Measurements from ENCODE around the gene MTCL3.

The MTCL3 gene

GRCh38 chr6:127460465-127460864 lies 58.7 kb downstream of the MTCL3 start (continued):
- TF ChIP-seq SRF (IDR thresholded peaks at IDR 0.05; ENCODE audit: low read depth): no peak
- no peak for TF ChIP-seq ATF3 (IDR thresholded peaks at IDR 0.05)
- no peak for TF ChIP-seq FOSL1 (IDR thresholded peaks at IDR 0.05; ENCODE audit: low read depth)

- DNase-seq (ENCODE audit: low read depth, low spot score) (no peak), ATAC-seq (no peak)
- Histone ChIP-seq H3K9me2 (ENCODE audit: insufficient read depth) (no peaks in the 10 kb centered on the region), H2AFZ (ENCODE audit: low read depth, low read length, poor library complexity, severe bottlenecking) (no peak within 1 kb of the TSS), H4K20me1 (ENCODE audit: insufficient read depth) (no peaks in the 10 kb centered on the region), H3K4me2 (ENCODE audit: low read length) (no peak within 1 kb of the TSS), H3K36me3 (ENCODE audit: control insufficient read depth in 1 of 2, insufficient read depth in 2 of 2, low read length in 2 of 2) (no peaks in the 10 kb centered on the region), H3K9me3 (ENCODE audit: control insufficient read depth in 1 of 2, insufficient read depth in 1 of 2, low read depth in 1 of 2, low read length in 2 of 2) (no peaks in the 10 kb centered on the region), H3K4me3 (replicated peaks in 1 of 2; ENCODE audit: low read depth in 1 of 2, low read length in 2 of 2) (no peak within 1 kb of the TSS), H3K27me3 (ENCODE audit: insufficient read depth, low read length) (no peaks in the 10 kb centered on the region), H3K9ac (ENCODE audit: low read length) (no peak within 1 kb of the TSS), H3K4me1 (ENCODE audit: control insufficient read depth in 1 of 2, insufficient read depth in 2 of 2, low read length in 2 of 2) (no peaks in the 10 kb centered on the region), H3K79me2 (ENCODE audit: insufficient read depth, low read length) (no peaks in the 10 kb centered on the region), H3K27ac (ENCODE audit: low read depth, low read length) (no peak within 1 kb of the TSS)
- RAD21 ChIA-PET (ENCODE audit: low non-redundant PET in 1 of 2, low total read pairs in 2 of 2, uncharacterized antibody in 2 of 2, unreplicated experiment in 2 of 2): no interaction called here
- CTCF ChIA-PET: interaction anchor here (1.1 kb wide), 1 partner anchor 155 kb away, joined by 3 read pairs; no protein-coding TSS in a partner anchor
- intact Hi-C loops (cut with micrococcal nuclease): no loop called here
- TF ChIP-seq POLR2AphosphoS5 (IDR thresholded peaks at IDR 0.05; ENCODE audit: low read depth, low read length) (no peak), POLR2A (IDR thresholded peaks at IDR 0.05; ENCODE audit: borderline replicate concordance, extremely low read depth, insufficient read depth, insufficient read length) (no peak), FOSL1 (IDR thresholded peaks at IDR 0.05; ENCODE audit: low read depth) (no peak), CBX3 (IDR thresholded peaks at IDR 0.05; ENCODE audit: low read depth) (no peak), EGR1 (IDR thresholded peaks at IDR 0.05; ENCODE audit: low read depth) (no peak), CEBPB (IDR thresholded peaks at IDR 0.05; ENCODE audit: low read depth) (no peak), ZFX (IDR thresholded peaks at IDR 0.05) (no peak), MAX (IDR thresholded peaks at IDR 0.05) (no peak), JUND (IDR thresholded peaks at IDR 0.05) (no peak), REST (IDR thresholded peaks at IDR 0.05; ENCODE audit: low read depth) (no peak), SIN3A (IDR thresholded peaks at IDR 0.05; ENCODE audit: low read depth) (no peak), EZH2 (IDR thresholded peaks at IDR 0.05) (no peak), CTCF (IDR thresholded peaks at IDR 0.05 in 2 of 3, conservative IDR thresholded peaks at IDR 0.05 in 1 of 3; ENCODE audit: borderline replicate concordance in 1 of 3, insufficient read depth in 1 of 3, low read depth in 2 of 3, low read length in 2 of 3) (no peak), SP1 (IDR thresholded peaks at IDR 0.05; ENCODE audit: low read depth) (no peak)
- POLR2A ChIA-PET: no interaction called here
- BruUV-seq (replicated peaks): no TSS peak
These were observed 59.9 kb downstream of the MTCL3 start, which contains the start of gene KIAA0408 for GRCh38 chr6:127459231-127459641. KIAA0408 (minus strand) TSS chr6:127459389; CDS start chr6:127453981, 5,408 bp downstream.
